C1 segment of cervical spinal cord (tissue), 14 donors: Measurements from ENCODE around the gene PPP4R4.

Source experiments
- DNase-seq, 14 donors: peaks; one replicate each; lab custom pipeline; 2025; lab: John Stamatoyannopoulos, UW

The PPP4R4 gene, protein sequence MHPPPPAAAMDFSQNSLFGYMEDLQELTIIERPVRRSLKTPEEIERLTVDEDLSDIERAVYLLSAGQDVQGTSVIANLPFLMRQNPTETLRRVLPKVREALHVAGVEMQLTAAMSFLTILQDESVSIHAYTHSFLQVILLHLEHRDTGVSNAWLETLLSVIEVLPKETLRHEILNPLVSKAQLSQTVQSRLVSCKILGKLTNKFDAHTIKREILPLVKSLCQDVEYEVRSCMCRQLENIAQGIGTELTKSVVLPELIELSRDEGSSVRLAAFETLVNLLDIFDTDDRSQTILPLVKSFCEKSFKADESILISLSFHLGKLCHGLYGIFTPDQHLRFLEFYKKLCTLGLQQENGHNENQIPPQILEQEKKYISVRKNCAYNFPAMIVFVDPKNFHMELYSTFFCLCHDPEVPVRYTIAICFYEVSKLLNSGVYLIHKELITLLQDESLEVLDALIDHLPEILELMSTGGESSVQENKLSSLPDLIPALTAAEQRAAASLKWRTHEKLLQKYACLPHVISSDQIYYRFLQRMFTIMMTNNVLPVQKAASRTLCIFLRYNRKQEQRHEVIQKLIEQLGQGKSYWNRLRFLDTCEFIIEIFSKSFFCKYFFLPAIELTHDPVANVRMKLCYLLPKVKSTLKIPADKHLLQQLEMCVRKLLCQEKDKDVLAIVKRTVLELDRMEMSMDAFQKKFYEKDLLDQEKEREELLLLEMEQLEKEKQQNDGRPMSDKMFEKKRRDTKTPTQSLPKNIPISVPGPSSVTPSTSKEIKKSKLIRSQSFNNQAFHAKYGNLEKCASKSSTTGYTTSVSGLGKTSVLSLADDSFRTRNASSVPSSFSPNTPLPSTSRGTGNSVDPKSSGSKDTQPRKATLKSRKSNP

DNA sequence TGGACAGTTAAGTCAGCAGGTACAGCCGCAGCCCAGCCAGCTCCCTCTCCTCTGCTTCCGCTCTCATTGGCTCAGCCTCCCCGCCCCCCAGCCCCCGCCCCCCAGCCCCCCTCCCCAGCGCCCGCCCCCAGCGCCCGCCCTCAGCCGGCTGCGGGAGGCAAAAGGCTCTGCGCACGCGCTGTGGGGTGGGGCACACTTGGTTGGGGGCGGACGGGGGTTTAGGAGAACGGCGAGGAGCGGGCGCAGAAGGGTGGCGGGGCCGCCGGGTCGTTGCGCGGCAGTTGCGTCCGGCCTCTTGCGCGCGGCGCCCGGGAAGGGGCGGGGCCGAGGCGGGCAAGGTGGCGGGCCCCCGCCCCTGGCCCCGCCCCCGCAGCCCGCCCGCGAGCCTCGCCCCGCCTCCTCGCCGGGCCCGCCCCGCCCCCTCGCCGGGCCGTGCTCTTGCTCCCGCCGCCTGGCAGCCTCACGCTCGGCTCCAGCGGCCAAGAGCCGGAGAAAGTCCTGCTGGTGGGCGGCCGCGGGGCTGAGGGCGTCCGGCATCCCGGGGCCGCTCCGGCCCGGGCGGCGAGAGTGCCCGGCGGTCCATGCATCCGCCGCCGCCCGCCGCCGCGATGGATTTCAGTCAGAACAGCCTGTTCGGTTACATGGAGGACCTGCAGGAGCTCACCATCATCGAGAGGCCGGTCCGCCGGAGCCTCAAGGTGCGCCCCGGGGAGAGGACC, at the start of gene PPP4R4:
Gene PPP4R4, plus strand, starts transcription at position 438 of the 719 bp plus-strand sequence. Its CDS starts 144 bp downstream, at position 582.
- peak in 13 of 14 donors; percentile 63 to 87 (median 76) for DNase-seq

DNA sequence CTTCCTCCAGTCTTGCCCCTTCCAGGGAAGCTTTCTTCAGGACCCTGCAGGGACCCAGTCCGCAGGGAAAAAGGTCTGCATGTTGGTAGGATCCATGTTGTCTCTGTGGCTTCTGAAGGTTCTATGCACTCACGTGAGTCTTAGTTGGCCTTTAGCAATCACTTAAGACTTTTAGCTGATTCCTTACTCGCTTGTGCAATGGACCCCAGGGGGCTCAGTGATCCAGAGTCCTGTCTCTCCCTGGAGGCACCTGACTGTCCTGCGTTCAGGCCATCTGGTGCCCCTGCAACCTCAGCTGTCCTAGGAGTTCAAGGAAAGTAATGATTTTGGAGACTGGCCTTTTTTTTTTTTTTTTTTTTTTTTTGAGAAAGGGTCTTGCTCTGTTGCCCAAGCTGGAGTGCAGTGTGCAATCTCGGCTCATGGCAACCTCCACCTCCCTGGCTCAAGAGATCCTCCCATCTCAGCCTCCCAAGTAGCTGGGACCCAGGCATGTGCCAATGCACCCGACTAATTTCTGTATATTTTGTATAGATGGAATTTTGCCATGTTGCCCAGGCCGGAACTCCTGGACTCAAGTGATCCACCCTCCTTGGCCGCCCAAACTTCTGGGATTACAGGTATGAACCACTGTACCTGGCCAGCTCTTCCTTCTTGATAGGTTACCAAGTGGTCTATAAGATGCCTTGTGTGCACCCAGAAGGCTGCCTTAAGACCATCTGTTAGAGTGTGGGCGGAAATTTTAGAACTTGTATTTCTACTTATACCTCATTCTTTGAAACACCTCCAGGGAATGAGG, 49.3 kb upstream of the PPP4R4 start:
- no peak for DNase-seq

DNA sequence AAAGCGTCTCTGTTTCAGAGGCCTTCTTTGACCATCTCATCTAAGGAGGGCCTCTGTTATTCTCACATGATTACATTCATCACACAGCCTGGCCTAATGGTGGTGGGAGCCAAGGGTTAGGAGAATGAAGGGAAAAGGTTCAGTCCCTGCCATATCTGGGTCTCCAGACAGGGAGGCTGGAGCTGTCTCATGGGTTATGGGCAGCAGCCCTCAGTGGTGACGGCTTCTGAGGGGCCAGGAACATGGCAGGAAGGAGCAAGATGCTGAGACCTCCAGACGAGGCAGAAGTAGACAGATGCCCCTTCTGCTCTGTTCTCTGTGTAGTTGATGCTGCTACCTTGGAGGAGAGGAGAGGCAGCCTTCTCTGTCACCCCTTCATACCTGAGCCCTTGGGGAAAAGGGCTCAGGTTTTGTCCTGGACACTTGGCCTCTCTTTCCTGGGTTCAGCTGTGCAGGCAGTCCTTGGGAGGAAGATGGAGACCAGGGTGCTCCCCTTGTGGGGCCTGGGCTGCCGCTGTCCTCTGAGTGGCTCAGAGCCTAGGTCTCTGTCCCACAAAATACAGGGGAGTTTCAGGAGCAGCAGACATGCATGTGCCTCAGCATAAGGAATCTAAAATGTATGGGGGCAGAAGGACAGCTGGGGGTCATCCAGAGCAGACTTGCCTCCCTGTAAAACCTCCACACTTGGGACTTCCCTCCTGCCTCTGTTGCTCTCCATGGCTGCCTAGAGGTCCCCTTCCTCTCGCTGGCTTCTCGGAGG, 48.3 kb upstream of the PPP4R4 start:
- DNase-seq: no peak

DNA sequence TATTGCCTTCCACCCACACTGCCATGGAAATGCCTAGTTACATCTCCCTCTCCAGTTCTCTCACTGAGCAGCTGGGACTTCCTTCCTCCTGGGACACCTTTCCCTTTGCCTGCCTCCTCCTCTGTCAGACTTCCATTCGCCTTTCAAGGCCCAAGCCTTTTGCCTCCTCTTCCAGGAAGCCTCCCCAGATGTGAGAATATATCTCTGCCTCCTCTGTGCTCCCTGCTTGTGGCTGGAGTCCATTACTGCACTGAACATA, 47.8 kb upstream of the PPP4R4 start:
- no peak for DNase-seq

DNA sequence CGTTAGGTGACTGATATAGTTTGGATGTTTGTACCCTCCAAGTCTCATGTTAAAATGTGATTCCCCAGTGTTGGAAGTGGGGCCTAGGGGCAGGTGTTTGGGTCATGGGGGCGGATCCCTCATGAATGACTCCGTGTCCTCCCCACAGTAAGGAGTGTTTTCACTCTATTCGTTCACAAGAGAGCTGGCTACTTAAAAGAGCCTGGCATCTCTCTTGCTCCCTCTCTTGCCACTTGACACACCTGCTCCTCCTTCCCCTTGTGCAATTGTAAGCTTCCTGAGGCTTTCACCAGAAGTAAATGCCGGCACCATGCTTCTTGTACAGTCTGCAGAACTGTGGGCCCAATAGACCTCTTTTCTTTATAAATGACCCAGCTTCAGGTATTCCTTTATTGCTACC, 47.3 kb upstream of the PPP4R4 start:
- DNase-seq: no peak

DNA sequence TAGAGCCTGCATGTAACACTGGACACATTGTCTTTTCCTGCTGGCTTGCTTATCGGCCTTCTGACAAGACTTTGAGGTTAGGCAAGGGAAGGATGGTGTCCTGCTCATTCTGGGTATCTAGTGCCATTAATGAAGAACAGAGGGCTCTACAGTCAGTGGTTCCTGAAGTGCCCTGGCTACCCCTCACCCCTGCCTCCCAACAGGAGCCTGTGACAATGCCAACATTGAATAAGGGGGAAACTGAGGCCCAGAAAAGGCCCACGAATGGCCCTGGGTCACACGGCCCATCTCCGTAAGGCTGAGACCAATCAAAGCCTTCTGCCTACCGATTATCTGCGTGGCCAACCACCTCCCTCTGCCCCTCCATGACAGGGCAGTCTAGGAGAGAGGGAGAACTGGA, 46.8 kb upstream of the PPP4R4 start:
- no peak for DNase-seq

DNA sequence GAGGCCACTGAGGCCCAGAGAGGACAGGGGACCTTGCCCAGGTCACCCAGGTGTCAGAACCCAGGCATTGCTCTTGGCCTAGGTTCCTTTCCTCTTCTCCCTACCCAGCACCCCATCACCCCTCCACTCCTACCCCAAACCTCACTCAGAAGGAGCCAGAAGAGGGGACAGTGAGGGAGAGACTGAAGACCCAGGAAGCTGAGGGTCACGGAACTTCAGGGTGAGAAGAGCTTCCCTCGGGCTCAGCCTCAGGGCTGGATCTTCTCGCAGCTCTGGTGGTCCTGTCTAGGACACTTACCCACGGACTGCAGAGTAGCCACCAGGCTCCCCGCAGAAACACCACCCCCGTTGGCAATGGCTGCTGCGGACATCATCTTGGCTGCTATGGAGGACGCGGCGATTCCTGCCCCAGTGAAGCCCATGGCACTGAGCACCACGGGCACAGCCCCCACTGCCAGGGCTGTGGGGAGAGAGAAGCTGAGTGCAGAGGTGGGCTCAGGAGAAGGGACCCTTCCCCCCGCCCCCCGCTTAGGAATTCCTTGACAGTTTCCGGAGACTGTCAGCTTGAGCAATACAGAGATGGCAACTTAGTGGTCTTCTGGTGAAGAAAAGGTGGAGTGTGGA, 45.8 kb upstream of the PPP4R4 start:
- no peak for DNase-seq

DNA sequence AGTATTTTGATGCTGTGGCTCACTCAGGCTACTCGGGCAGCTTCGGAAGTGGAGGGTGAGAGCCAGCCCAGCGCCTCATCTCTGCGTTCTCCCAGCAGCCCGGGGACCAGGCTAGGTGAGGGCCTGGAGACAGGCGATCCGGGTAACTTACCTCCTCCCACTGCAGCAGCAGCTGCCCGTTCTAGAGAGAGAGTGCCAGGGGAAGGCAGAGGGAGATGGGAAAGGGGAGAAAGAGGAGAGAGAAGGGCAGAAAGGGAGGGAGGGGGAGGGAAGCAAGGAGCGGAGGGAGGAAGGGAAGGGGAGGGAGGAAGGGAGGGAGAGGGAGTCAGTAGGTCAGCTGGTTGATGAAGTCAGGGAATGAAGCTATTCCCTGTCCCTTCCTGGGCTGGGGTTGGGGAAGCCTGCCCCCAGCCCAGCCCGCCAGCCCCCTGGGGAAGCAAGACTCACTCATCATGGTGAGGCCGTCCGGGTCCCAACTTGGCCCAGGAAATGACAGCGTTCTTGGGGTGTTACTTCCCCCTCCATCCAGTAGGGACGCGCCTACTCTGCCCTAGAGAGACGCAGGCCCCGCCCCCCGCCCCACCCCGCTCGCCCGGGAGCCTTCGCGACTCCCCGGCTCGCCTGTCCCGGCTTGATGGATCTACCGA, 44.9 kb upstream of the PPP4R4 start, which contains the start of gene IFI27L2:
Gene IFI27L2, minus strand, starts transcription at position 494 of the 647 bp plus-strand sequence. Its CDS starts 40 bp downstream, at position 454.
- peak in 13 of 14 donors; percentile 73 to 92 (median 85) for DNase-seq

DNA sequence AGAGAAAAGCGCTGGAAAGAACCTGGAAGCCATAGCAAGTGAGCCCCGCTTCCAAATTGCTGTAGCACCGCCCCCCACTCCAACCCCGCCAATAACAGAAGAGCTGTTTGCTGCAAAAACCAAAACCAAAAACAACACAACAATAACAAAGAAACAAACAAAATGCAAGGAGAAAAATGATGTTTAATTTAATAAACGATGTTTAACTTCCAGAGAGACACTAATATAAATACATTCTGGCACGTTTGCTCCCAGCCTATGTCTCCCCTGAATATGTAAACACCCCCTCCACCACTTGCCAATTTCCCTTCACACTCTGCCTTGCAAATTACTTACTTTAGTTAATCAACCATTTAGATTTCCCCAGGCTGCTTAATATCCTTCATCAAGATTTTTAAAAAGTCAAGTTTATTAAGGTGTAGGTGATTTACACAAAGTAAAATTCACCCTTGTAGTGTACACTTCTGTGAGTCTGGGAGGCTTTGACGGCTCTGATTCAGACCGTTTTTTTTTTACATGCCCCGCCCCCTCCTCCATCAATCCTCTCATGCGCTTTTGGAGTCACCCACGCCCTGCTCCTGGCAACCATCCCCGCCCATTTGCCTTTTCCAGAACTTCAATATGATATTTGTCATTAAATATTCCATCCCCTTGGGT, 44.2 kb upstream of the PPP4R4 start:
- DNase-seq: peak in 7 of 14 donors; percentile 10 to 67 (median 35)

DNA sequence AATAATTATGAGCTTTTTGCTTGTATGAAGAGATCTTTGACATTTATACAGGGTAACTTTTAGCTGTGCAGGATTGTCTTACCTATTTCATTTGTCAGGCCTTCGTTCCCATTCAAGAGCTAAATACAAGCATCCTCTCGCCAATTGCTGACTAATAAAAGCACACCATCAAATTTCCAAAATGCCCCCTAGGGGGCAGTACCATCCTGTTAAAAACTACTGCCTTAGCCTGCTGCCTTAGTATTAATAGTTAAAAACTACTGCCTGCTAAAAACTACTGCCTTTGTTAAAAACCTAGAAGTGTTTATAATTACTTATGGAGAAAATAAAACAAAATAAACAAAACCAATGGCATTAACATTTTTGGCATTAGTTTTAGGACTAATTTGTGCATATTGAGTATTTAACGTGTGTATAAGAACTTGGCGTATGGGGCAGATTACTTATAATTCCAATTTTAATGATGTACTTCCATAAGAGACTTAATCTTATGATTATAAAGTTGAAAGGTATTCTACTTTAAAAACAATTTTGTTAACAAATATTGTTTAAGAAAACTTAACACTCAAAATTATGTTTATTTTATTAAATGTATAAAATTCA, 41.7 kb upstream of the PPP4R4 start:
- peak in 6 of 14 donors; percentile 15 to 57 (median 24) for DNase-seq

DNA sequence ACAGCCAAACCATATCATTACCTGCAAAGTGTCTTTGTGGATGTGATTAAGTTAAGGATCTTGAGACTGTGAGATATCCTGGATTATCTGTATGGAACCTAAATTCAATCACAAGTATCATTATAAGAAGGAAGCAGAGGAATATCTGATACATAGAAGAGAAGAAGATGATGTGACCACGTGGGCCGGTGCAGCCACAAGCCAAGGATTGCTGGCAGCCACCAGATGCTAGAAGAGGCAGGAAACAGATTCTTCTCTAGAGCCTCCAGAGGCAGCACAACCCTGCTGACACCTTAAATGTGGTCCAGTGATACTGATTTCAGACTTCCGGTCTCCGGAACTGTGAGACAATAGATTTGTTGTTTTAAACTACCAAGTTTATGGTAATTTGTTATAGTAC, 38.6 kb upstream of the PPP4R4 start:
- no peak for DNase-seq

DNA sequence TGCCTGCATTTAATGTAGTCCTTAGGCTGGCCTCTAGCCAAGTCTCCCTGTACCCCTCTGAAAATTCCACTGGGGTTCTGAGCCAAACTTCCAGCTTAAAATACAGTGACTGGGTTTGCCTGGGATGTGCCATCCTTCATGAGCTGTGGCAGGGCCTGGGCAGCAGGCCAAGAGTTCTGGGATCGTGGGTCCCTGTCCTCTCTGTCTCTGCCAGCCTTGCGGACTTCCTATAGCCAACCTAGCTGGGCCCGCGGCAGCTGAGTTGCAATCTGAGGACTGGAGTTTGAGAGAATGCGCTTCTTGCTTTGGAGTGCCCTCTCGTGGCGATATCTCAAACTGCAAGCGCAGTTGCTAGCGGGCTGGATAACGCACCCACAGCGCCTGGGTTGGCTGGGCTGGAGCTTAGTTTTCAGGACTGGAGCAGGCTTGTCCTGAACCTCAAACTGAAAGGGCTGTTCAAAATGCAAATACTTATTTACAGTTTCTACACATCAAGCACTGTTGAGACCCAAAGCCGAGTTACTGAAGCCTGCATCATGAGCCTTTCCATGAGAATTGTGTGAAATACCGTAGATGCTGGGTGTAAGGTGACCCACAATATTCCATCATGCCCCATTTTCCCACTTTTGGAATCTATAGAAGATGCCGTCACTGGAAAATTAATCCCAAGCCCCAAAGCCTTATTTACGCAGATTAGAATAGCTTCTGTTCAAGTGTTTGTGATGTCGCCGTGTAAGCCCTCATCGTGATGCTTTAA, 37.4 kb upstream of the PPP4R4 start:
- peak in 13 of 14 donors; percentile 18 to 82 (median 67) for DNase-seq

DNA sequence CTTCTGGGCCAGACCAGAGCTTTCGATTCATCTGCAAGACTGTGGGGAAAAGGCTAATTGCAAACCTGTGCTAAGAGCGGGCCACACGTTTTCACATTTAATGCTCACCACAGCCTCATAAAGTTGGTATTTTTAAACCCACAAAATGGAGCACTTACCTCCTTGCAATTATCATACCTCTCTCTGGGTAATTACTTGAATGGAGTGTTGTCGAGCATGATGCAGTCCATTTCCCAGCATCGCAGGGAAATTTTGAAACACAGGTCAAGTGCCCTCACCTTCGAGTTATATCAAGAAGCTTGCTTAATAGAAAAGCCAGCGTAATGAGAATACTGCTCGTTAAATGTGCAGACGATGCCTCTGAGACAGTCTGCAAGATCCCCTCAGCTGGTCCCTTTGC, 35.9 kb upstream of the PPP4R4 start:
- DNase-seq: no peak

DNA sequence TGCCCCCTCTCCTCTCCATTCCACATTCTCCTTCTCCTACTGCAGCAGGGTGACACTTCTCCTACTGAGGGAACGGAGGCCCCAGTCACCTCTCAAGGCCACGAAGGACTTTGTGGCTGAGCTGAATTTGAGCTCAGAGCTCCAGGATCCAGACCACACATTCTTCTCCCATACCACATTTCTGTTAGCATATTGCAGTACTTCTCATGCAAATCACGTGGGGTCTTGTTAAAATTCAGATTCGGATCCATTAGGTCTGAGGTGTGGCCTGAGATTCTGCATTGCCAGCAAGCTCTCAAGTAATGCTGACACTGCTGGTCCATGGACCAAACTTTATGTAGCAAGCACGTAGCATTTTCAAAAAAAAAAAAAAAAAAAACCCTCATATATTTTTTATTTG, 35.1 kb upstream of the PPP4R4 start:
- DNase-seq: no peak

DNA sequence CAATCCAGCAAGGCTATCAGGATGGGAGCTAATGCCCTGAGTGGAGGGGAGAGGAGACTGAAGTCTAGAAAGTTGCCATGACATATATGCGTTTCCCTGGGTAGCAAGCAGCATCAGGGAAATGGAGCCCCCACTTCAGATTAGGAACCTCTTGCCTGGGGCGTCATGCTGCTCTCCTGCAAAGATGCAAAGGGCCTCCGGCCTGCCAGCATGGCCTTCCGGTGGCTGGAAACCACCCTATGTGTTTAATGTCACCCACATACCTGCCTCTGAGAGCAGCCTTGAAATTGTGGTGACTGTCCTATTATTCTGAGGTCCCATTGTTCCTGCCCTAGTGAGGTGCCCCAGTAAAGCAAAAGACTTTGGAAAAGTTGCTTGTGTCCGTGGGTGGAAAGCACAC, 34.7 kb upstream of the PPP4R4 start:
- no peak for DNase-seq

DNA sequence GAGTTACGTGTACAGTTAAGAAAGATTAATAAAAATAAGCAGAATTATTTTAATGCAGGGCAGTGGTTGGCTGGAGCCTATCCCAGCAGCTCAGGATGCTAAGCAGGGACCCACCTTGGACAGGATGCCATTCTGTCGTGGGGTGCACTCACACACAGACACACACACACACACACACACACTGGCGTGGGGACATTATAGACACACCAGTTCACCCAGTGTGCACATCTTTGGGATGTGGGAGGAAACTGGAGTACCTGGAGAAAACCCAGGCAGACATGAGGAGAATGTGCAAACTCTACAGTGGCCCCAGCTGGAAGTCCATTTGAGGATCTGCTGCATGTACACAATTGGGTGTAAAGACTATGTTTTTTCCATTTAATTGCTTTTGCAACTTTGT, 31.9 kb upstream of the PPP4R4 start:
- no peak for DNase-seq

DNA sequence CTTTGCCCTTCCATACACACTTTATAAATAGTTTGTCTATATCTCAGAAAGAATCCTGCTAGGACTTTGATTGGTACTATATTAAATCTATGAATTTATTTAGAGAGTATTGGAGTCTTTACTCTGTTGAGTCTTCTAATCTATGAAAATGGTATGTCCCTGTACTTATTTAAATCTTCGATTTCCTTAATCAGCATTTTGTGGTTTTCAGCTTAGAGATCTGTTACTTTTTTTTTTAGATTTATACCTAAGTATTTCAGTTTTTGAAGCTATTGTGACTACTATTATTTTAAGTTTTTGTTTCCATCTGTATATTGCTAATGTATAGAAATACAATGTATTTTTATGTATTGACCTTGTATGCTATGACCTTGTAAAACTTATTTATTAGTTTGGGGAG, 31.3 kb upstream of the PPP4R4 start:
- DNase-seq: no peak

DNA sequence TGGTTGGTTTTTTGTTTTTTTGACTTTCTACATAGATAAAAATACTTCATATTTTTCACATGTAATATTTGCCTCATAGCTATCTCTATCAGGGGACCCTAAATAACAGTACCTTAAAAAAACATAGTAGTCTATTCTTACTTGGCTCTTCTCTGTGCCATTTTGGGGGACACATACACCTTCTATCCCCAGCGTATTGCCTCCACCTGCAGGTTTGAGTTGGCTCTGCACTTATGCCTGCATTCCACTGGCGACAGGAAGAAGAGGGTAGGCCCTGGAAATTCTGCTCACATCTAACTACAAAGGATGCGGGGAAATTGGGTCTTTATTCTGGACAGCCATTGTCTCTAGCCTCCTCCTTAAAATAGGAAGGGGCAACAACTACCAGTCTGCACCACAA, 30.9 kb upstream of the PPP4R4 start:
- no peak for DNase-seq
